GM11168 (cell line): ENCODE measurements around the gene NRXN2.
"Not testable (repeated sequence)": the region's sequence is repeated elsewhere in the genome, so short reads cannot be mapped to it uniquely, and the experiment has no call there.

Source experiments
- in situ Hi-C: fragments of 300-500 bp; cut with MboI; formaldehyde crosslinking; loops from one replicate; pipeline ENCODE4 v1.12.0; 2022; ENCODE audit warnings: low sequenced_read_pairs; ENCODE audit not compliant: unreplicated experiment

Gene NRXN2

GRCh38 chr11:64561984-64562722 is 160.8 kb downstream of the NRXN2 start:
- in situ Hi-C loops: no loop called here

- in situ Hi-C loops: not testable (repeated sequence)
Observed at GRCh38 chr11:64561429-64561828, 161.6 kb downstream of the NRXN2 start.

- in situ Hi-C loops: no loop called here
Observed at GRCh38 chr11:64560941-64561340, 162.1 kb downstream of the NRXN2 start.

GRCh38 chr11:64560139-64560771 is 162.7 kb downstream of the NRXN2 start:
- in situ Hi-C loops: no loop called here

- in situ Hi-C loops: no loop called here
Observed at GRCh38 chr11:64559351-64560138, 163.5 kb downstream of the NRXN2 start.

- in situ Hi-C loops: no loop called here
Observed at GRCh38 chr11:64558869-64559268, 164.1 kb downstream of the NRXN2 start.

GRCh38 chr11:64558065-64558745 is 164.8 kb downstream of the NRXN2 start:
- in situ Hi-C loops: no loop called here

GRCh38 chr11:64556721-64557250 is 166.2 kb downstream of the NRXN2 start:
- in situ Hi-C loops: no loop called here
